DMS 273 (cell line): ENCODE results near the gene PARP9.

ENCODE experiments used
- DNase-seq: peaks from one replicate; lab custom pipeline; 2025; ENCODE audit not compliant: unreplicated experiment; lab: John Stamatoyannopoulos, UW

PARP9 gene

DNA sequence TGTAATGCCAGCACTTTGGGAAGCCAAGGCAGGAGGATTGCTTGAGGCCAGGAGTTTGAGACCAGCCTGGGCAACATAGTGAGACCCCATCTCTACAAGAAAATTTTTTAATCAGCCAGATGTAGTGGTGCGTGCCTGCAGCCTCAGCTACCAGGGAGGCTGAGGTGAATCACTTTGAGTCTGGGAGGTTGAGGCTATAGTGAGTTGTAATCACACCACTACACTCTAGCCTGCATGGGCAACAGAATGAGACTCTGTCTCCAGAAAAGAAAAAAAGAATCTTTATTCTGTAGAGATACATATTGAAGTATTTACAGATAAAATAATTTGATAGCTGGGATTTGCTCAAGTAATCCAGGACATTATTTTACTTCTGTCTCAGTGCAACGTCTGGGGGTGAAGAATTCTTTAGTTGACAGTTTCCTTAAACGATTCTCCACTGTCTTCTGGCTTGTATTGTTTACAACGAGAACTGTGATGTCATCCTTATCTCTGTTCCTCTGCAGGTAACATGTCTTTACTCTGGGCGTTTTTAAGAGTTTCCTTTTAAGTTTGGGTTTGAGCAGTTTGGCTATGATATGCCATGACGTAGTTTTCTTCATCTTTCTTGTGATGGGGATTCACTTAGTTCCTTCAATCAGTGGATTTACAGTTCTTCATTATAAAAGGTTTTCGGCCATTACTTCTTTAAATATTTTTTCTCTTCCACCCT is 75.7 kb downstream of the PARP9 start:
- no peak for DNase-seq

DNA sequence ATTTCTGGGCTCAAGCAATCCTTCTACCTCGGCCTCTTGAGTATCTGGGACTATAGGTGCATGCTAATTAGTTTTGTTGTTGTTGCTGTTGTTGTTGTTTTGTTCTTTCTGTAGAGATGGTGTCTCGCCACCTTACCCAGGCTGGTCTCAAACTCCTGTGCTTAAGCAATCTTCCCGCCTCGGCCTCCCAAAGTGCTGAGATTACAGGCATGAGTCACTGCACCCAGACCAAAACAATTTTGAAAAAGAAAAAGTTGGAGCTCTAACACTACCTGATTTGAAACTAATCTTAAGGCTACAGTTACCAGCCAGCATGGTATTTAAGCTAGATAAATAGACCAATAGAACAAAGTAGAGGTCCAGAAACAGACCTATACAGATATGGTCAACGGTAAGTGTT is 79.1 kb downstream of the PARP9 start:
- no peak for DNase-seq

DNA sequence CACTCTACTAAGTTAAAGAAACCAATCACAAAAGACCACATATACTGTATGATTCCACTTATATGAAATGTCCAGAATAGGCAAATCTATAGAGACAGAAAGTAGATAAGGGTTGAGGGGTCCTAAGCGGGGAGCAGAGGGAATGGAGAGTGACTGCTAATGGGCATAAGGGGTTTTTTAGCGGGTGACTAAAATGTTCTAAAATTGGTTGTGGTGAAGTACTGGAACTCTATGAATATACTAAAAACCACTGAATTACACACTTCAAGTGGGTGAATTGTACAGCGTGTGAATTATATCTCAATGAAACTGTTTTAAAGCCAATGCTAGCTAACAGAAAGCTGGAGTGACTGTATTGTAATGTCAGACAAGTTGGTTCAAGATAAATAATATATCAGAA is 82.7 kb downstream of the PARP9 start:
- DNase-seq = no peak
